GM23338 (cell line): ENCODE results near the gene CITED4.
A peak's percentile ranks its signal among the peaks of the same experiment; 100 is the strongest.

ENCODE experiments used
- CREB1 ChIP-seq: fragments of 250-450 bp; sonication (Bioruptor Pico); IDR thresholded peaks from 2 replicates; pipeline ENCODE4 v1.5.0; 2020; ENCODE audit warnings: low read depth, mild to moderate bottlenecking, moderate library complexity
- CTCF ChIP-seq, 2 experiments: fragments of 200-600 bp in 1 of 2; sonication (generic) in 1 of 2; conservative IDR thresholded peaks; 2 replicates each; pipeline versions ENCODE4 v1.5.1 to v1.6.1; 2016 to 2017; ENCODE audit warnings: antibody characterized with exemption in 2 of 2, low read depth in 2 of 2, mild to moderate bottlenecking in 2 of 2, moderate library complexity in 1 of 2
- ETS1 ChIP-seq: IDR thresholded peaks from 2 replicates; pipeline ENCODE4 v1.6.1; 2016; ENCODE audit warnings: antibody characterized with exemption
- EZH2 ChIP-seq: fragments of 200-600 bp; sonication (generic); IDR thresholded peaks from one replicate; pipeline ENCODE4 v1.8.0; 2017; ENCODE audit warnings: antibody characterized with exemption, mild to moderate bottlenecking, low read depth; ENCODE audit not compliant: unreplicated experiment
- EZH2phosphoT487 ChIP-seq: fragments of 200-600 bp; sonication (generic); IDR thresholded peaks from one replicate; pipeline ENCODE4 v1.8.1; 2018; ENCODE audit warnings: antibody characterized with exemption; ENCODE audit not compliant: unreplicated experiment
- JUNB ChIP-seq: IDR thresholded peaks from one replicate; pipeline ENCODE4 v1.6.1; 2016; ENCODE audit warnings: antibody characterized with exemption; ENCODE audit not compliant: unreplicated experiment
- NANOG ChIP-seq: IDR thresholded peaks from 2 replicates; pipeline ENCODE4 v1.6.1; 2016; ENCODE audit warnings: antibody characterized with exemption, borderline replicate concordance
- POLR2AphosphoS5 ChIP-seq: IDR thresholded peaks from 2 replicates; pipeline ENCODE4 v1.6.1; 2016; ENCODE audit warnings: antibody characterized with exemption, low read depth
- REST ChIP-seq: IDR thresholded peaks from one replicate; pipeline ENCODE4 v1.6.1; 2018; ENCODE audit warnings: antibody characterized with exemption; ENCODE audit not compliant: unreplicated experiment
- STAT1 ChIP-seq: IDR thresholded peaks from one replicate; pipeline ENCODE4 v1.6.1; 2016; ENCODE audit warnings: antibody characterized with exemption; ENCODE audit not compliant: unreplicated experiment
- ZNF114 ChIP-seq: fragments of 250-450 bp; sonication (Bioruptor Pico); IDR thresholded peaks from 2 replicates; pipeline ENCODE4 v1.5.0; 2020; ENCODE audit warnings: mild to moderate bottlenecking, moderate library complexity
- ZNF331 ChIP-seq: fragments of 250-450 bp; sonication (Bioruptor Pico); IDR thresholded peaks from 2 replicates; pipeline ENCODE4 v1.5.0; 2020; ENCODE audit warnings: low read depth, mild to moderate bottlenecking, moderate library complexity
- ZNF462 ChIP-seq: fragments of 250-450 bp; sonication (Bioruptor Pico); IDR thresholded peaks from 2 replicates; pipeline ENCODE4 v1.5.0; 2020; ENCODE audit warnings: mild to moderate bottlenecking, moderate library complexity

GRCh38 chr1:40849801-40850592 lies 12.2 kb downstream of the CITED4 start:
- TF ChIP-seq STAT1 (no peak), CTCF (conservative IDR thresholded peaks at IDR 0.05; ENCODE audit: low read depth in 2 of 2) (peak; percentile 81 to 95), EZH2 (no peak), JUNB (no peak), CREB1 (CRISPR knock-in tag) (no peak), POLR2AphosphoS5 (no peak), REST (no peak), NANOG (no peak), ETS1 (no peak), EZH2phosphoT487 (no peak), ZNF462 (CRISPR knock-in tag) (no peak), ZNF331 (no peak), ZNF114 (CRISPR knock-in tag) (no peak)
